C4-2B (cell line): ENCODE measurements around the gene PAQR4.
A peak's percentile ranks its signal among the peaks of the same experiment; 100 is the strongest.

Experiments
- H3K27ac ChIP-seq: fragments of 450-650 bp; 2 replicates; pipeline ENCODE4 v1.5.1; 2017
- CTCF ChIP-seq: fragments of 450-650 bp; conservative IDR thresholded peaks from 2 replicates; pipeline ENCODE4 v1.5.1; 2017; ENCODE audit warnings: mild to moderate bottlenecking
- ZFX ChIP-seq: fragments of 450-650 bp; IDR thresholded peaks from 2 replicates; pipeline ENCODE4 v1.6.1; 2017

The PAQR4 gene

GRCh38 chr16:2967211-2967631 is 1.9 kb upstream of the PAQR4 start:
- TF ChIP-seq CTCF: peak; percentile 25
- no peak for TF ChIP-seq ZFX
- peak overlapping the region; percentile 92 for H3K27ac ChIP-seq

GRCh38 chr16:2967721-2968161 is 1.4 kb upstream of the PAQR4 start:
- peak overlapping the region; percentile 92 for H3K27ac ChIP-seq
- TF ChIP-seq ZFX: no peak
- TF ChIP-seq CTCF: no peak

- TF ChIP-seq ZFX (no peak), CTCF (no peak)
- H3K27ac ChIP-seq: peak overlapping the region; percentile 92
These were observed 795 bp upstream of the PAQR4 start for GRCh38 chr16:2968368-2968737.

- TF ChIP-seq CTCF: no peak; the same call in 1 of the 2 replicates
- TF ChIP-seq ZFX: peak; percentile 37; the same call in 1 of the 2 replicates
- peak overlapping the region; percentile 92 for H3K27ac ChIP-seq
These were observed 685 bp downstream of the PAQR4 start for GRCh38 chr16:2969545-2970521.

- H3K27ac ChIP-seq: peak overlapping the region; percentile 92
- no peak for TF ChIP-seq ZFX
These were observed 1.4 kb downstream of the PAQR4 start for GRCh38 chr16:2970563-2970962.

- TF ChIP-seq CTCF (no peak), ZFX (no peak)
- H3K27ac ChIP-seq: peak overlapping the region; percentile 92
These were observed 2.2 kb downstream of the PAQR4 start for GRCh38 chr16:2971134-2971984.

- TF ChIP-seq ZFX (no peak), CTCF (no peak)
- peak overlapping the region; percentile 92 for H3K27ac ChIP-seq
These were observed 3.0 kb downstream of the PAQR4 start for GRCh38 chr16:2971985-2972784.
